OCI-LY3 (cell line): ENCODE data around the gene ZSCAN20.

Experiments
- H2AFZ ChIP-seq: fragments of 200-600, 300-600 bp; shearing (Covaris generic); 2 replicates; pipeline ENCODE4 v1.6.0; 2014; ENCODE audit warnings: antibody characterized with exemption, low read depth, low read length
- H3K27ac ChIP-seq: fragments of 200-600, 300-600 bp; sonication (generic); 2 replicates; pipeline ENCODE4 v1.5.1; 2014; ENCODE audit warnings: mild to moderate bottlenecking, low read length, moderate library complexity, mixed read lengths
- H3K27me3 ChIP-seq: fragments of 200-600, 300-600 bp; sonication (generic); 2 replicates; pipeline ENCODE4 v1.6.1; 2014; ENCODE audit warnings: low read depth, low read length, mixed read lengths
- H3K36me3 ChIP-seq: fragments of 200-600, 300-600 bp; sonication (generic); replicated peaks from 2 replicates; pipeline ENCODE3; 2014; ENCODE audit warnings: low read depth, low read length, mixed read lengths
- H3K4me1 ChIP-seq: fragments of 300-600, 200-600 bp; sonication (generic); 2 replicates; pipeline ENCODE4 v1.6.1; 2014; ENCODE audit warnings: low read length, mixed read lengths
- H3K4me2 ChIP-seq: fragments of 200-600, 300-600 bp; sonication (generic); 2 replicates; pipeline ENCODE4 v1.6.1; 2014; ENCODE audit warnings: low read length, mixed read lengths
- H3K4me3 ChIP-seq: fragments of 300-600, 200-600 bp; sonication (generic); 2 replicates; pipeline ENCODE4 v1.5.1; 2014; ENCODE audit warnings: antibody characterized with exemption, mild to moderate bottlenecking, low read length, moderate library complexity
- H3K79me2 ChIP-seq: fragments of 300-600, 200-600 bp; shearing (Covaris generic); 2 replicates; pipeline ENCODE4 v1.6.1; 2014; ENCODE audit warnings: mild to moderate bottlenecking, low read length, mixed read lengths
- H3K9ac ChIP-seq: fragments of 300-600, 200-600 bp; shearing (Covaris generic); 2 replicates; pipeline ENCODE4 v1.6.0; 2014; ENCODE audit warnings: mild to moderate bottlenecking, low read length, moderate library complexity
- H3K9me3 ChIP-seq: fragments of 200-600, 300-600 bp; shearing (Covaris generic); 2 replicates; pipeline ENCODE4 v1.6.1; 2014; ENCODE audit warnings: low read length, mixed read lengths; ENCODE audit not compliant: insufficient read depth
- H4K20me1 ChIP-seq: fragments of 200-600, 300-600 bp; sonication (generic); 2 replicates; pipeline ENCODE4 v1.6.1; 2016; ENCODE audit warnings: low read length, mixed read lengths; ENCODE audit not compliant: insufficient read depth
- CTCF ChIP-seq: fragments of 200-600, 300-600 bp; sonication (generic); IDR thresholded peaks from 2 replicates; pipeline ENCODE4 v1.5.1; 2014; ENCODE audit warnings: antibody characterized with exemption, low read length, low read depth
- EZH2phosphoT487 ChIP-seq: fragments of 200-600 bp; shearing (Covaris generic); IDR thresholded peaks from 2 replicates; pipeline ENCODE4 v1.6.1; 2018; ENCODE audit warnings: antibody characterized with exemption, mixed run types, low read depth

Gene ZSCAN20

GRCh38 chr1:33445108-33445507 is 27.3 kb upstream of the ZSCAN20 start:
- no peak overlapping the region for H3K27ac ChIP-seq
- H2AFZ ChIP-seq, result no peak overlapping the region
- H3K9ac ChIP-seq, result no peak overlapping the region
- H3K36me3 ChIP-seq, result no peaks in the 10 kb centered on the region
- H3K79me2 ChIP-seq, result no peaks in the 10 kb centered on the region
- H3K4me2 ChIP-seq, result no peak overlapping the region
- no peaks in the 10 kb centered on the region for H3K9me3 ChIP-seq
- no peaks in the 10 kb centered on the region for H4K20me1 ChIP-seq
- peaks cover 14% of the 10 kb centered on the region; the same call in 1 of the 2 replicates for H3K27me3 ChIP-seq
- no peak for TF ChIP-seq CTCF
- no peak overlapping the region for H3K4me3 ChIP-seq
- no peaks in the 10 kb centered on the region for H3K4me1 ChIP-seq

GRCh38 chr1:33446590-33446989 is 25.9 kb upstream of the ZSCAN20 start:
- Histone ChIP-seq H3K4me1 (no peaks in the 10 kb centered on the region), H3K27me3 (peaks cover 10% of the 10 kb centered on the region; the same call in 1 of the 2 replicates), H3K4me3 (no peak overlapping the region), H3K4me2 (no peak overlapping the region), H2AFZ (no peak overlapping the region), H3K79me2 (no peaks in the 10 kb centered on the region), H3K27ac (no peak overlapping the region), H4K20me1 (no peaks in the 10 kb centered on the region), H3K36me3 (no peaks in the 10 kb centered on the region), H3K9me3 (no peaks in the 10 kb centered on the region), H3K9ac (no peak overlapping the region)
- TF ChIP-seq CTCF, result no peak
- TF ChIP-seq EZH2phosphoT487, result no peak

- H3K27me3 ChIP-seq, result peaks cover 5% of the 10 kb centered on the region
Measured at GRCh38 chr1:33454646-33455282, 17.7 kb upstream of the ZSCAN20 start.

More at GRCh38 chr1:33454646-33455282, 17.7 kb upstream of the ZSCAN20 start:
- no peak for TF ChIP-seq CTCF
- no peak for TF ChIP-seq EZH2phosphoT487
- Histone ChIP-seq H3K36me3 (no peaks in the 10 kb centered on the region), H3K4me1 (peaks cover 7% of the 10 kb centered on the region), H3K9ac (no peak overlapping the region), H4K20me1 (0 out of 2 replicates have a peak, but pooled peaks cover 1% of the 10 kb centered on the region), H2AFZ (no peak overlapping the region), H3K27ac (no peak overlapping the region), H3K4me2 (no peak overlapping the region), H3K4me3 (no peak overlapping the region), H3K9me3 (no peaks in the 10 kb centered on the region), H3K79me2 (no peaks in the 10 kb centered on the region)
